HEK293T (cell line): Measurements from ENCODE around the gene ESRP2.

ENCODE experiments used
- BHLHE40 ChIP-seq: fragments of 450-650 bp; IDR thresholded peaks from 2 replicates; pipeline ENCODE4 v1.6.1; 2016; ENCODE audit warnings: mild to moderate bottlenecking, moderate library complexity, borderline replicate concordance
- CTBP1 ChIP-seq: fragments of 450-650 bp; IDR thresholded peaks from 2 replicates; pipeline ENCODE4 v1.6.1; 2016; ENCODE audit warnings: borderline replicate concordance
- ELF4 ChIP-seq: fragments of 450-650 bp; IDR thresholded peaks from 2 replicates; pipeline ENCODE4 v1.6.1; 2017; ENCODE audit warnings: antibody characterized with exemption
- FOXA1 ChIP-seq: fragments of 450-650 bp; IDR thresholded peaks from 2 replicates; pipeline ENCODE4 v1.6.1; 2016; ENCODE audit warnings: mild to moderate bottlenecking
- FOXK2 ChIP-seq: fragments of 450-650 bp; IDR thresholded peaks from 2 replicates; pipeline ENCODE4 v1.6.1; 2016; ENCODE audit warnings: mild to moderate bottlenecking
- FOXM1 ChIP-seq: fragments of 450-650 bp; IDR thresholded peaks from 2 replicates; pipeline ENCODE4 v1.6.1; 2017; ENCODE audit warnings: mild to moderate bottlenecking, borderline replicate concordance
- HDGF ChIP-seq: fragments of 450-650 bp; IDR thresholded peaks from 2 replicates; pipeline ENCODE4 v1.6.1; 2017; ENCODE audit warnings: antibody characterized with exemption, borderline replicate concordance
- LEF1 ChIP-seq: fragments of 450-650 bp; IDR thresholded peaks from 2 replicates; pipeline ENCODE4 v1.6.1; 2017; ENCODE audit warnings: mild to moderate bottlenecking, borderline replicate concordance
- NFRKB ChIP-seq: fragments of 450-650 bp; IDR thresholded peaks from 2 replicates; pipeline ENCODE4 v1.6.1; 2016; ENCODE audit warnings: mild to moderate bottlenecking, moderate library complexity
- SP1 ChIP-seq: fragments of 450-650 bp; IDR thresholded peaks from 2 replicates; pipeline ENCODE4 v1.6.1; 2017
- SUZ12 ChIP-seq: fragments of 450-650 bp; IDR thresholded peaks from 2 replicates; pipeline ENCODE4 v1.6.1; 2016; ENCODE audit warnings: mild to moderate bottlenecking
- TARDBP ChIP-seq: fragments of 450-650 bp; IDR thresholded peaks from 2 replicates; pipeline ENCODE4 v1.6.1; 2016
- ZNF384 ChIP-seq: fragments of 450-650 bp; IDR thresholded peaks from 2 replicates; pipeline ENCODE4 v1.6.1; 2016
- TF ChIP-seq, protein P1 (sequence below): fragments of 450-650 bp; IDR thresholded peaks from 2 replicates; pipeline ENCODE4 v1.6.1; 2016

DNA sequence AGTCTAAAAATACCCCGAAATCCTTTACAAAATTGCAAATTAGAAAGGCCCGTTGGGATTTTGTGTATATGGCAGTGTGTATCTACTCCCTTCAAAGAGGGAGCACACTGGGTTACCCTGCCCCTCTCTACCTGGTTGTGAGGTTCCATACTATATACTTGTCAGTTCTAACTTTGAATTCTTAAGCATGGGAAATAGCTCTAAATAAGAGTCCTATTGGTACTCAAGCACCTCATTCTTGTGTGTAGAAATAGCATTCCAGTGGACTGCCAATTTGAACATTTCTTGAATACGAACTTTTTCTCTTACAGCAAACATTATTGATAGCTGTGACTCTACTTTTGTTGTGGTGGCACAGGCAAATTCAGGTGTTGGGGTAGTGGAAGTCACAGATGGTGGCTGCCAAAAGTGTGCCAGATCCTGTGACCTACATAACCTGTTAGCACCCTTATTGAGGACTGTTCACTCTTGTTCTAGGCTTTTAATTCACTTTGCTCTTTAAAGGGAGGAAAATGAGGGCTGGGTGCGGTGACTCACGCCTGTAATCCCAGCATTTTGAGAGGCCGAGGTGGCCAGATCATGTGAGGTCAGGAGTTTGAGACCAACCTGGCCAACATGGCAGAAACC, 16.1 kb downstream of the ESRP2 start:
- no peak for TF ChIP-seq FOXA1
- no peak for TF ChIP-seq ELF4
- TF ChIP-seq HDGF = no peak
- TF ChIP-seq LEF1 = no peak
- no peak for TF ChIP-seq BHLHE40
- TF ChIP-seq ZNF384 = no peak
- TF ChIP-seq SUZ12 = no peak
- TF ChIP-seq NFRKB = no peak
- no peak for TF ChIP-seq SP1
- no peak for TF ChIP-seq FOXK2
- TF ChIP-seq FOXM1 = no peak
- TF ChIP-seq TARDBP = no peak
- TF ChIP-seq, protein P1, sequence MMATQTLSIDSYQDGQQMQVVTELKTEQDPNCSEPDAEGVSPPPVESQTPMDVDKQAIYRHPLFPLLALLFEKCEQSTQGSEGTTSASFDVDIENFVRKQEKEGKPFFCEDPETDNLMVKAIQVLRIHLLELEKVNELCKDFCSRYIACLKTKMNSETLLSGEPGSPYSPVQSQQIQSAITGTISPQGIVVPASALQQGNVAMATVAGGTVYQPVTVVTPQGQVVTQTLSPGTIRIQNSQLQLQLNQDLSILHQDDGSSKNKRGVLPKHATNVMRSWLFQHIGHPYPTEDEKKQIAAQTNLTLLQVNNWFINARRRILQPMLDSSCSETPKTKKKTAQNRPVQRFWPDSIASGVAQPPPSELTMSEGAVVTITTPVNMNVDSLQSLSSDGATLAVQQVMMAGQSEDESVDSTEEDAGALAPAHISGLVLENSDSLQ = no peak
- no peak for TF ChIP-seq CTBP1
